ENCODE results near the gene ARHGAP22.

Gene ARHGAP22

GRCh38 chr10:48459270-48460150, 145.4 kb downstream of the ARHGAP22 start:
- no peaks in the 10 kb centered on the region for H3K27me3 Mint-ChIP-seq

GRCh38 chr10:48458662-48459048, 146.2 kb downstream of the ARHGAP22 start:
- Mint-ChIP-seq H3K9me3 (no peaks in the 10 kb centered on the region), H3K27me3 (no peaks in the 10 kb centered on the region), H3K27ac (no peak overlapping the region), H3K4me3 (no peak overlapping the region), H3K36me3 (ENCODE audit: low read depth) (no peaks in the 10 kb centered on the region), H3K4me1 (ENCODE audit: low read depth) (no peaks in the 10 kb centered on the region)

More at GRCh38 chr10:48459270-48460150, 145.4 kb downstream of the ARHGAP22 start:
- H3K9me3 Mint-ChIP-seq: no peaks in the 10 kb centered on the region
- H3K4me1 Mint-ChIP-seq (ENCODE audit: low read depth): no peaks in the 10 kb centered on the region
- H3K27ac Mint-ChIP-seq: no peak overlapping the region
- no peak overlapping the region for H3K4me3 Mint-ChIP-seq
- H3K36me3 Mint-ChIP-seq (ENCODE audit: low read depth): no peaks in the 10 kb centered on the region

- Mint-ChIP-seq H3K9me3 (no peaks in the 10 kb centered on the region), H3K36me3 (ENCODE audit: low read depth) (no peaks in the 10 kb centered on the region), H3K4me3 (no peak overlapping the region), H3K27ac (no peak overlapping the region), H3K4me1 (ENCODE audit: low read depth) (no peaks in the 10 kb centered on the region), H3K27me3 (no peaks in the 10 kb centered on the region)
Measured at GRCh38 chr10:48457949-48458661, 146.8 kb downstream of the ARHGAP22 start.

GRCh38 chr10:48456808-48457761, 147.8 kb downstream of the ARHGAP22 start:
- no peak overlapping the region for H3K4me3 Mint-ChIP-seq
- no peaks in the 10 kb centered on the region for H3K4me1 Mint-ChIP-seq (ENCODE audit: low read depth)
- H3K27me3 Mint-ChIP-seq: no peaks in the 10 kb centered on the region
- no peak overlapping the region for H3K27ac Mint-ChIP-seq
- H3K9me3 Mint-ChIP-seq: no peaks in the 10 kb centered on the region
- H3K36me3 Mint-ChIP-seq (ENCODE audit: low read depth): no peaks in the 10 kb centered on the region

- H3K27ac Mint-ChIP-seq: no peak overlapping the region
- H3K27me3 Mint-ChIP-seq: no peaks in the 10 kb centered on the region
Measured at GRCh38 chr10:48456361-48456804, 148.5 kb downstream of the ARHGAP22 start.

GRCh38 chr10:48455392-48456151, 149.3 kb downstream of the ARHGAP22 start:
- Mint-ChIP-seq H3K27me3 (no peaks in the 10 kb centered on the region), H3K4me3 (no peak overlapping the region), H3K9me3 (no peaks in the 10 kb centered on the region), H3K4me1 (ENCODE audit: low read depth) (no peaks in the 10 kb centered on the region), H3K27ac (no peak overlapping the region), H3K36me3 (ENCODE audit: low read depth) (no peaks in the 10 kb centered on the region)

More at GRCh38 chr10:48456361-48456804, 148.5 kb downstream of the ARHGAP22 start:
- Mint-ChIP-seq H3K4me3 (no peak overlapping the region), H3K36me3 (ENCODE audit: low read depth) (no peaks in the 10 kb centered on the region), H3K9me3 (no peaks in the 10 kb centered on the region), H3K4me1 (ENCODE audit: low read depth) (no peaks in the 10 kb centered on the region)

- H3K9me3 Mint-ChIP-seq: no peaks in the 10 kb centered on the region
- H3K27me3 Mint-ChIP-seq: no peaks in the 10 kb centered on the region
- H3K27ac Mint-ChIP-seq: no peak overlapping the region
Measured at GRCh38 chr10:48455055-48455391, 149.8 kb downstream of the ARHGAP22 start.

GRCh38 chr10:48454302-48455054, 150.4 kb downstream of the ARHGAP22 start:
- Mint-ChIP-seq H3K27me3 (no peaks in the 10 kb centered on the region), H3K4me3 (no peak overlapping the region), H3K9me3 (no peaks in the 10 kb centered on the region), H3K36me3 (ENCODE audit: low read depth) (no peaks in the 10 kb centered on the region), H3K27ac (no peak overlapping the region), H3K4me1 (ENCODE audit: low read depth) (no peaks in the 10 kb centered on the region)

More at GRCh38 chr10:48455055-48455391, 149.8 kb downstream of the ARHGAP22 start:
- no peak overlapping the region for H3K4me3 Mint-ChIP-seq
- no peaks in the 10 kb centered on the region for H3K4me1 Mint-ChIP-seq (ENCODE audit: low read depth)
- no peaks in the 10 kb centered on the region for H3K36me3 Mint-ChIP-seq (ENCODE audit: low read depth)

GRCh38 chr10:48453451-48454301, 151.2 kb downstream of the ARHGAP22 start:
- Mint-ChIP-seq H3K4me3 (no peak overlapping the region), H3K4me1 (ENCODE audit: low read depth) (no peaks in the 10 kb centered on the region), H3K27me3 (no peaks in the 10 kb centered on the region), H3K9me3 (no peaks in the 10 kb centered on the region), H3K27ac (no peak overlapping the region), H3K36me3 (ENCODE audit: low read depth) (no peaks in the 10 kb centered on the region)

- H3K4me1 Mint-ChIP-seq (ENCODE audit: low read depth): no peaks in the 10 kb centered on the region
- H3K9me3 Mint-ChIP-seq: no peaks in the 10 kb centered on the region
- H3K27me3 Mint-ChIP-seq: no peaks in the 10 kb centered on the region
- no peak overlapping the region for H3K27ac Mint-ChIP-seq
- no peak overlapping the region for H3K4me3 Mint-ChIP-seq
- H3K36me3 Mint-ChIP-seq (ENCODE audit: low read depth): no peaks in the 10 kb centered on the region
Measured at GRCh38 chr10:48452879-48453412, 151.9 kb downstream of the ARHGAP22 start.

- H3K27me3 Mint-ChIP-seq: no peaks in the 10 kb centered on the region
- no peaks in the 10 kb centered on the region for H3K4me1 Mint-ChIP-seq (ENCODE audit: low read depth)
- no peak overlapping the region for H3K4me3 Mint-ChIP-seq
- no peaks in the 10 kb centered on the region for H3K36me3 Mint-ChIP-seq (ENCODE audit: low read depth)
- H3K27ac Mint-ChIP-seq: no peak overlapping the region
- no peaks in the 10 kb centered on the region for H3K9me3 Mint-ChIP-seq
Measured at GRCh38 chr10:48451969-48452878, 152.6 kb downstream of the ARHGAP22 start.
